Neural cell (in vitro differentiated cells): ENCODE results near the gene CREBL2.

Experiments used
- EP300 ChIP-seq: fragments of 450-650 bp; conservative IDR thresholded peaks from 2 replicates; pipeline ENCODE4 v1.6.1; 2014; ENCODE audit warnings: antibody characterized with exemption, mild to moderate bottlenecking, moderate library complexity; ENCODE audit not compliant: poor library complexity, severe bottlenecking
- EZH2 ChIP-seq: fragments of 200-600, 300-800 bp; shearing (Covaris generic), sonication (generic); IDR thresholded peaks from 2 replicates; pipeline ENCODE4 v1.6.1; 2014; ENCODE audit warnings: antibody characterized with exemption, low read length, borderline replicate concordance, mild to moderate bottlenecking; ENCODE audit not compliant: insufficient read depth, poor library complexity, severe bottlenecking
- MXI1 ChIP-seq: fragments of 450-650 bp; conservative IDR thresholded peaks from 2 replicates; pipeline ENCODE4 v1.6.1; 2014; ENCODE audit warnings: antibody characterized with exemption, mild to moderate bottlenecking; ENCODE audit not compliant: poor library complexity, severe bottlenecking
- POLR2AphosphoS5 ChIP-seq: IDR thresholded peaks from 2 replicates; pipeline ENCODE4 v1.6.1; 2012
- RAD21 ChIP-seq: fragments of 450-650 bp; conservative IDR thresholded peaks from 2 replicates; pipeline ENCODE4 v1.6.1; 2014; ENCODE audit warnings: antibody characterized with exemption, mild to moderate bottlenecking, moderate library complexity
- SMC3 ChIP-seq: fragments of 450-650 bp; conservative IDR thresholded peaks from 2 replicates; pipeline ENCODE4 v1.6.1; 2014; ENCODE audit warnings: antibody characterized with exemption, mild to moderate bottlenecking, moderate library complexity; ENCODE audit not compliant: poor library complexity
- TAF1 ChIP-seq: IDR thresholded peaks from 2 replicates; pipeline ENCODE4 v1.6.1; 2012; ENCODE audit warnings: low read depth
- TF ChIP-seq, protein P1 (sequence below): IDR thresholded peaks from 2 replicates; pipeline ENCODE4 v1.6.1; 2012; ENCODE audit warnings: borderline replicate concordance
- TF ChIP-seq, protein P2 (sequence below): fragments of 450-650 bp; IDR thresholded peaks from 2 replicates; pipeline ENCODE4 v1.5.1; 2014; ENCODE audit warnings: antibody characterized with exemption, mild to moderate bottlenecking, moderate library complexity; ENCODE audit not compliant: poor library complexity, severe bottlenecking

DNA sequence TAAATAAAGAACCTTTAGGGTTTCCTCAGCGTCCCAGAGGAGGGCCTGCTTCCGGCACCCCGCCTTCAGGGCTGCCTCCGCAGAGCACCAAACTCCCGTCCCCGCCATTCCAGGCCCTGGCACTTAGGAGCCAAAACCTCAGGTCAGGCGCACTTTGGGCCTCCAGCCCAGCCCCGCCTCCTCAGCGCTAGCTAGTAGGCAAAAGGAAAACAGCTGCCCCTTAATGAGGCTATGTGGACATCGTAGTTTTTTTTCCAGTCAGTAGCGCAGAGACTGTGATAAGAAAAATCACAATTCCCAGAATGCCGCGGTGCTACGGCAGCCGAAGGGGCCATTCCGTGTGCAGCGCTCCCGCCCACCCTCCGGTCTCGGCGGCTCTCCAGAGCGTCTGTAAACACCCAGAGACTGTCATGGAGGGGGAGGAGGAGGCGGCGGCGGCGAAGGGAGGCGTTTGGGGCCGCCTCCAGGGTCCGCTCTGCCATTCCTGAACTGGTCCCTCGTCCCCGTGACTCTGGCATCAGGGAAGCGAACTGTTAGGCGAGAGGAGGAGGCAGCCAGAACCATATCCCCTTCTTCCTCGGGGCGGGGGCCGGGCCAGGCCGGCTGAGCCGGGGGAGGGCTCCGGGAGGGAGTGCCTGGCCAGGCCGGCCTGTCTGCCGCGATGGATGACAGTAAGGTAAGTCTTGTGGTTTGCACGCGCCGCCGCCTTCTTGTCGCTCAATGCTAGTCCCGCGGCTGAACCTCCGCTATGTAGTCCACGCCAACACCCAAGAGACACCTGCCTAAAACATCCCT, at the start of gene CREBL2:
- TF ChIP-seq, protein P1, sequence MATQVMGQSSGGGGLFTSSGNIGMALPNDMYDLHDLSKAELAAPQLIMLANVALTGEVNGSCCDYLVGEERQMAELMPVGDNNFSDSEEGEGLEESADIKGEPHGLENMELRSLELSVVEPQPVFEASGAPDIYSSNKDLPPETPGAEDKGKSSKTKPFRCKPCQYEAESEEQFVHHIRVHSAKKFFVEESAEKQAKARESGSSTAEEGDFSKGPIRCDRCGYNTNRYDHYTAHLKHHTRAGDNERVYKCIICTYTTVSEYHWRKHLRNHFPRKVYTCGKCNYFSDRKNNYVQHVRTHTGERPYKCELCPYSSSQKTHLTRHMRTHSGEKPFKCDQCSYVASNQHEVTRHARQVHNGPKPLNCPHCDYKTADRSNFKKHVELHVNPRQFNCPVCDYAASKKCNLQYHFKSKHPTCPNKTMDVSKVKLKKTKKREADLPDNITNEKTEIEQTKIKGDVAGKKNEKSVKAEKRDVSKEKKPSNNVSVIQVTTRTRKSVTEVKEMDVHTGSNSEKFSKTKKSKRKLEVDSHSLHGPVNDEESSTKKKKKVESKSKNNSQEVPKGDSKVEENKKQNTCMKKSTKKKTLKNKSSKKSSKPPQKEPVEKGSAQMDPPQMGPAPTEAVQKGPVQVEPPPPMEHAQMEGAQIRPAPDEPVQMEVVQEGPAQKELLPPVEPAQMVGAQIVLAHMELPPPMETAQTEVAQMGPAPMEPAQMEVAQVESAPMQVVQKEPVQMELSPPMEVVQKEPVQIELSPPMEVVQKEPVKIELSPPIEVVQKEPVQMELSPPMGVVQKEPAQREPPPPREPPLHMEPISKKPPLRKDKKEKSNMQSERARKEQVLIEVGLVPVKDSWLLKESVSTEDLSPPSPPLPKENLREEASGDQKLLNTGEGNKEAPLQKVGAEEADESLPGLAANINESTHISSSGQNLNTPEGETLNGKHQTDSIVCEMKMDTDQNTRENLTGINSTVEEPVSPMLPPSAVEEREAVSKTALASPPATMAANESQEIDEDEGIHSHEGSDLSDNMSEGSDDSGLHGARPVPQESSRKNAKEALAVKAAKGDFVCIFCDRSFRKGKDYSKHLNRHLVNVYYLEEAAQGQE: peak; percentile 77
- TF ChIP-seq, protein P2, sequence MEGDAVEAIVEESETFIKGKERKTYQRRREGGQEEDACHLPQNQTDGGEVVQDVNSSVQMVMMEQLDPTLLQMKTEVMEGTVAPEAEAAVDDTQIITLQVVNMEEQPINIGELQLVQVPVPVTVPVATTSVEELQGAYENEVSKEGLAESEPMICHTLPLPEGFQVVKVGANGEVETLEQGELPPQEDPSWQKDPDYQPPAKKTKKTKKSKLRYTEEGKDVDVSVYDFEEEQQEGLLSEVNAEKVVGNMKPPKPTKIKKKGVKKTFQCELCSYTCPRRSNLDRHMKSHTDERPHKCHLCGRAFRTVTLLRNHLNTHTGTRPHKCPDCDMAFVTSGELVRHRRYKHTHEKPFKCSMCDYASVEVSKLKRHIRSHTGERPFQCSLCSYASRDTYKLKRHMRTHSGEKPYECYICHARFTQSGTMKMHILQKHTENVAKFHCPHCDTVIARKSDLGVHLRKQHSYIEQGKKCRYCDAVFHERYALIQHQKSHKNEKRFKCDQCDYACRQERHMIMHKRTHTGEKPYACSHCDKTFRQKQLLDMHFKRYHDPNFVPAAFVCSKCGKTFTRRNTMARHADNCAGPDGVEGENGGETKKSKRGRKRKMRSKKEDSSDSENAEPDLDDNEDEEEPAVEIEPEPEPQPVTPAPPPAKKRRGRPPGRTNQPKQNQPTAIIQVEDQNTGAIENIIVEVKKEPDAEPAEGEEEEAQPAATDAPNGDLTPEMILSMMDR: peak; percentile 29
- TF ChIP-seq EP300 (peak; percentile 65), POLR2AphosphoS5 (peak; percentile 89), EZH2 (no peak), TAF1 (peak; percentile 76), MXI1 (peak; percentile 54), SMC3 (peak; percentile 51), RAD21 (peak; percentile 47)
